HG03439 (cell line): ENCODE results near the gene KIF23.
"Not testable (repeated sequence)": the region's sequence is repeated elsewhere in the genome, so short reads cannot be mapped to it uniquely, and the experiment has no call there.

Source experiments
- ATAC-seq: cut with Tn5 transposase; IDR thresholded peaks from one replicate; pipeline ENCODE4 v1.9.1; 2021; ENCODE audit warnings: mild to moderate bottlenecking, moderate library complexity; ENCODE audit not compliant: unreplicated experiment

Gene KIF23

DNA sequence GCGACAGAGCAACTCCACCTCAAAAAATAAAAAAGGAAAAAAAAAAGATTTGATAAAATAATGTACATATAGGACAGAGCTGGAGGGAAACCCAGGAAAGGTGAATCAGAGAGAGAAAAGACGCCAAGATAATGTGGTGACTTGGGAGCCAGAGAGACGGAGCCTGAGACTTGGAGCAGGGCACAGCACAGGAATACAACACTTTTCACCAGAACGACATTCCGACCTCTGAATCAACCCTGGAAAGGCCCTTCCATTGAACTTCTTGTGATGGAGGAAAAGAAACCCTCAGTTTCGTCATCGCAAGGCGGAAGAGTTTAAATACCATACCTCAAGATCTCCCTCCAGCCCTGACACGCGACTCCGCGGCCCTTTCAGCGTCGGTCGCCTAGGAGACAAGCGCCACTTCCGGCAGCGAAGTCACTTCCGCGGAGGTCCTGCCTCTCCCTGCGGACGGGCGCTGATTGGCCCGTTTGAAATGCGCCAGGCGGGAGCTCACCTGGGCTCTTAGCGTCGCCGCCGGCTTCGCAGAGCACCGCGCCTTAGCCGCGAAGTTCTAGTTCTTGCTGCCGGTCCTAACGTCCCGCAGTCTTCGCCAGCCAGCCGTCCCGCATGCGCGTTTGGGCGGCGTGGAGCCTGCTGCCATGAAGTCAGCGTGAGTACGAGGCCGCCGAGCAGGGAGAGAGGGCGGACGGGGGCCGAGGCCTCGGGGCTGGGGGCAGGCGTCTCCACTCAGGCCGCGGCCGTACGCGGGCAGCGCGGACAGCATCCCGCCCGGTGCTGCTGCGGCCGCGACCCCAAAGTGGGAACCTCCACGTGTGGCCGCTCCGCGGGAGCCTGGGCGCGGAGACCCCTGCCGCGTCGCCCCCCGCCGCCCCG, at the start of gene KIF23:
KIF23 (plus strand) TSS at position 528 of the 879 bp plus-strand sequence; CDS start at position 645, 117 bp downstream.
- peak; percentile 91 for ATAC-seq

DNA sequence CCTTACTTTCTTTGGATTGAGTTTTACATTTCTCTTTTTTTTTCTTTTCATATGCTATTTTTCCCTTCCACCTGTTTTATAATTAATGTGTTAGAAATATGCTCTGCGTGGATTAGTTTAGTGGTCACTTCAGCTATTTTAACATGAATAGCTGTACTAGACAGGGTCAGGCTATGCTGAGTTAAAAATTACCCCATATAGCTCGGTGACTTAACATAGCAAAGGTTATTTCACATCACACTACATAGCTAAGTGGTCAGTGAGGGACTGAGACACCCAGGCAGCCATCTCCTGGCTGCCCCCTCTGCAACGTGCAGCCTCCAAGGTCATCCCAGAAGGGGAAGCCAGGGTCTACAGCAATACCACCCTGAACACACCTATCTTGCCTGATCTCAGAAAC, 46.9 kb upstream of the KIF23 start:
- no peak for ATAC-seq

DNA sequence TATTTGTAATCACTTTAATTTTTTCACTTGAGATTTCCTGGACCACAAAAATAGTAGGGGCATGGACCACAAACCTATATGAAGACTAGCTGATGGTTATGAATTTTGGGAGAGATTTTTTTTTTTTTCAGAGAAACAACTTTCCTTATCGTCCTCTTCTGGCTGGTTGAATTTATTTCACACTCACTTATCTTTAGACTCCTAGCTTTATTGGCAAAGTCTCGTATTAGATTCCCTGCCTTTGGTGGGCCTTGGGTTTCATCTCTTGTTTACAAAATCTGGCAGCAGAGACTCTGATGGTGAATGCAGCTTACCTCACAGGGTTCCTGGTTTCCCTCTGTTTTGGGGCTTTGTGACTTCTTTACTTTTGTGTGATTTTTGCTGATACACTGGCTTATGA, 44.5 kb upstream of the KIF23 start:
- no peak for ATAC-seq

DNA sequence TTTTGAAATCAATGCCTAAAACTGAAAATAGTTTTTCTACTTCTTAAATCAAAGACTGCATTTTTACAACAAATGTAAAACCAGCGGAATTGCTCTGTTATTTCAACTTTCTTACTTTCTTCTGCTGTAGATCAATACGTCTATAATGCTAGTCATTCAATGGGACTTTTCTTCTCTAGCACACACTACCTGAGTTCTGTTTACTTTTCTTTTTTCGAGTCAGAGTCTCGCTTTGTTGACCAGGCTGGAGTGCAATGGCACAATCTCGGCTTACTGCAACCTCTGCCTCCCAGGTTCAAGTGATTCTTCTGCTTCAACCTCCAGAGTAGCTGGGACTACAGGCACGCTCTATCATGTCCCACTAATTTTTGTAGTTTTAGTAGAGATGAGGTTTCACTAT, 40.7 kb upstream of the KIF23 start:
- no peak for ATAC-seq

DNA sequence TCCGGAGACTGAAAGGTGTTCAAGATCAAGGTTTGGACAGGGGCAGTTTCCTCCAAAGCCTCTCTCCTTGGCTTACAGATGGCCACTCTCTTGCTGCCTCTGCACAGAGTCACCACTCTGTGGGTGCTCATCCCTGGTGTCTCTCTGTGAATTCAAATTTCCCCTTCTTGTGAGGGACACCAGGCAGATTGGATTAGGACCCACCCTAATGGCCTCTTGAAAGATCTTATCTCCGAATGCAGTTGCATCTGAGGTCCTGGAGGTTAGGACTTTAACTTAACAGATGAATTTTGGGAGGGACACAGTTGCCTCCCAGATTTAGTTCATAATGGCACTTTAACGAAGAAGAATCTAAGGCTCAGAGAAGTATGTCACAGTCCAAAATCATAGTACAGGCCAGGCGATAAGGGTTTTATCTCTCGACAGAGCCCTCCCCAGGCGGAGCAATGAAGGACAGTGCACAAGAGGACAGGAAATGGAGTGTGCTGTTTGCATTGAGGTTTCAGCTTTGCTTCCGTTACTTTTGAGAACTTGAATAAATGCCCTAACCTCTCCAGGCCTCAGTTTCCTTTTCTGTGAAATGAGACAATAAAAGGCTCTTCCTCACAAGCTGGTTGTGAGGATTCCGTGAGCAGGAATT, 38.9 kb upstream of the KIF23 start:
- ATAC-seq = no peak

DNA sequence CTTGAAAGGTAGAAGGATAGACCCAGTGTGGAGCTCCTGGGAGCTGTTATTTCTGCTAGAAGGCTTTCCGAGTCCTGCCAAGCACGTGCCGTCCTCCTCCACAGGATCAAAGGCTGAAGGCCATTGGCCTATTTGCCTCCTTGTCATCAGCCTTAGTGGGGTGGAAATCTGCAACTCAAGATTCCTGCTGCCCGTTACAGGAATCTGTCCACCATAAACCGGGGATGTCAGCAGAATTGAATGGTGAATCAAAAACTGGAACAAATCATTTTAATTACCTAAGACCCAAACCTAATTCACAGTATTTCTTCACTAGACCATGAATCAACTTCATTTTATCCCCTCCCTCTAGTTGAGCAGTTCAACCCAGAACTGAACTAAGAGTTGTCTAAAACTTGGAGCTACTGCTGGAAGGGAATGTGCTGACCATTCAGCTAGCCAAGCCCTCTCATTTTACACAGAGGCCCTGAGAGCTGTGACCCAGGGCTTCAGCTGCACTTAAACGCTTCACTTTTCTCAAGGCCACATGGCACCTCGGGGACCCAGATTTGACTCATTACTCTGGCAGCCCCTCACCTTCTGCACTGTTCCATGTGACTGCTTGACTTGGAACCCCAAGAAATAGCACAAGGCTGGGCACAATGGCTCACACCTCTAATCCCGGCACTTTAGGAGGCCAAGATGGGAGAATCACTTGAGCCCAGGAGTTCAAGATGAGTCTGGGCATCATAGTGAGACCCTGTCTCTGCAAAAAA, 36.8 kb upstream of the KIF23 start:
- no peak for ATAC-seq

DNA sequence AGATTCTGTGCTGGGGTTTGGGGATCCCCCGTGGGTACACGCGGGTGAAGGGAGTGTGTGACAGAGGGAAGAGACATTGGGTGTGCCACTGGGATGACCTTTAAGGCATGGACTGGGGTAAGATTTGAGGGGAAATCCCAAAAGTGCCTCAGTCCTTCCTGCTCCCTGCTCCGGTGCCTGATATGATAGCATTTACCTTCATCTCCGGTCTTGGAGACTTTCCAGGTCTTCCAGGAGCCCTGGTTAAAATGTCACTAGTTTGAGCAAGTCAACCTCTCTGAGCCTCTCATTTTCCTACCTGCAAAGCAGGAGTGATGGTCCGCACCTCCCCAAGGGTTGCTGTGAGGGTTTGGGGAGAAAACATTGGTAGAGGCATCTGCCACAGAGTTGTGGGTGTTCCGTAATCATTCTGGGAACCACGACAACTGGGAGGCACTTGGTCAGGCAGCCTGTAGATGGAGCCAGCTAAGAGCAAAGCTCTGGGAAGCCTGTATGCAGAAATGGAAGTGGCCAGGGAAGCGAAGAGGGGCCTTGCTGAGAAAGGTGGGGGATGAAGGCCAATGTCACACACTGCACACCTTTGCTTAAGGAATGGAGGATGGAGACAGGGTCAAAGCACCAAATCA, 33.9 kb upstream of the KIF23 start:
- ATAC-seq = no peak

DNA sequence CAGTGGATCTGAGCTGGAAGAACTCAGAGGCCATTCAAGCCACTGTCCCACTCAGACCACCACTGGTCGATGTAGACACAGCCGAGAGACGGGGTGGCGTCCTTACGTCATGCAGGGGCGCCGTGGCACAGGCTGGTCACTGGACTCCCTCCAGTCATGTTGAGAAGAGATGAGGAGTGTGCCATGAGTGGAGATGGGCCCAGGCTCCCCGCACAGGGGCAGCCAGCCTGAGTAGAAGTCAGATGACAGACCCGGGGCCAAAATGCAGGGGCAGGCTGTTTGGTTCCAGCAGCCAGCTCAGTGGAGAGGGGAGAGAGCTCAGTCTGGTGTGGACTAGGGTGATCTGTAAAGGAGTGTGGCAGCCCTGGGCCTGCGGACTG, 33.4 kb upstream of the KIF23 start:
- ATAC-seq = no peak

DNA sequence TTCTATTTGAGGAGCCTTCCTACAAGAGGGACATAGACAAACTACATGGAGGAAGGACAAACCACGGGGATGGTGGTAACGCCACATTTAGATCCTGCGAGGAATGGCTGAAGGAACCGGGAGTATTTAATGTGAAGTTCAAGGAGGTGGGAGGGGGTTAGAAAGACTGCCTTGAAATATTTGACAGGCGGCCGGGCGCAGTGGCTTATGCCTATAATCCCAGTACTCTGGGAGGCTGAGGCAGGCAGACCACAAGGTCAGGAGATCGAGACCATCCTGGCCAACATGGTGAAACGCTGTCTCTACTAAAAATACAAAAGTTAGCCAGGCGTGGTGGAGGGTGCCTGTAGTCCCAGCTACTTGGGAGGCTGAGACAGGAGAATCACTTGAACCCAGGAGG, 32.0 kb upstream of the KIF23 start:
- not testable (repeated sequence) for ATAC-seq

DNA sequence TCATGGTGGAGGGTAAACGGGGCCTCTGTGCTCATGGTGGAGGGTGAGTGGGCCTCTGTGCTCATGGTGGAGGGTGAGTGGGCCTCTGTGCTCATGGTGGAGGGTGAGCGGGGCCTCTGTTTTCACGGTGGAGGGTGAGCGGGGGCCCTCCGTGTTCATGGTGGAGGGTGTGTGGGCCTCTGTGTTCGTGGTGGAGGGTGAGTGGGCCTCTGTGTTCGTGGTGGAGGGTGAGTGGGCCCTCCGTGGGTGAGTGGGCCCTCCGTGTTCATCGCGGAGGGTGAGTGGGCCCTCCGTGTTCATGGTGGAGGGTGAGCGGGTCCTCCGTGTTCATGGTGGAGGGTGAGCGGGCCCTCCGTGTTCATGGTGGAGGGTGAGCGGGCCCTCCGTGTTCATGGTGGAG, 30.1 kb upstream of the KIF23 start:
- ATAC-seq = not testable (repeated sequence)

DNA sequence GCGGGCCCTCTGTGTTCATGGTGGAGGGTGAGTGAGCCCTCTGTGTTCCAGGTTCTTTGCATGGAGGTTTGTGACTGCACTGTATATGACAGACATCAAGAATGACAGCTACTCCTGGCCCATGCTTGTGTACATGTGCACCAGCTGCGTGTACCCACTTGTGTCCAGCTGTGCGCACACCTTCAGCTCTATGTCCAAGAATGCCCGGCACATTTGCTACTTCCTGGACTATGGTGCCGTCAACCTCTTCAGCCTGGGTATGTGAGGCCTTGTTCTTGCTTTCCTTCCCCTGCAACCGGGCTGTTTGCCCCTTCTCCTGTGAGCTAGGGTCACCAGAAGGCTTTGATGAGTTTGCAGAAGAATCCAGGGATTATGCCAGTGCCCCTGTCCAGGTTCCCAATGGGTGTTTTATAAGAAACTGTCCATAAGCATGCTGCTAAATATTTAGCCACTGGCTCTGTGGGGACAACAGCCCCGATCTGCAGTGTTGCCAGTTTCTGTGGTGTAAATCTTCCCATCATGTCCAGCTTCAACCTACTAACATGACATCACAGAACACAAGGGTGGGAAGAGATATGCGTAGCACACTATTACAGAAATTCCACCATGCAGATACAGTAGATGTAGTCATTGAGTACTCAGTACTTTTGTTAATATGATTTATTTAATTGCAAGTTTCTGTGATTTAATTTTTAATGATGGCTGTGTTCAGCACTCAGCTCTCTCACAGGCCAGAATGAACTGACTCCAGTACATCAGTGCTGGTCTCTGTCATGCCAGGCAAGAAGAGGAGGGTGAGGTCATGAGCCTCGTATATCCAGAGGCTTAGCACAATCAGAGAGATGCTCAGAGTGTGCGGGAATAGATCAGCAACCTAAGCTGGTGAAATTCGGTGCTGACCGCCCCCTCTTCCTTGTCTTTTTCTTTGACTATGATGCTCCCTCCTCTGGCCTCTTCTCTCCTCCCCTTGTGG, 29.2 kb upstream of the KIF23 start:
- ATAC-seq = no peak

DNA sequence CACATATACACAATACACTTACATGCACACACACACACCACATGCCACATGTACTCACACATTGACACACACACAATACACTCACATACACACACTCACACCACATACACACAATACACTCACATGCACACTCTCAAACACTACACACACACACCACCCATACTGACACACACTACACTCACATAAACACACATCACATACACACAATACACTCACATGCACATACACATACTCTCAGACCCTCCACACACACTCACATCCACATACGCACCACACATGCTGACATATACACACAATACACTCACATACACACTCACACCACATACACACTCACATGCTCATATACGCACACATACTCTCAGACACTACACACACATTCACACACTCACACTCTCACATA, 28.3 kb upstream of the KIF23 start:
- ATAC-seq = no peak

DNA sequence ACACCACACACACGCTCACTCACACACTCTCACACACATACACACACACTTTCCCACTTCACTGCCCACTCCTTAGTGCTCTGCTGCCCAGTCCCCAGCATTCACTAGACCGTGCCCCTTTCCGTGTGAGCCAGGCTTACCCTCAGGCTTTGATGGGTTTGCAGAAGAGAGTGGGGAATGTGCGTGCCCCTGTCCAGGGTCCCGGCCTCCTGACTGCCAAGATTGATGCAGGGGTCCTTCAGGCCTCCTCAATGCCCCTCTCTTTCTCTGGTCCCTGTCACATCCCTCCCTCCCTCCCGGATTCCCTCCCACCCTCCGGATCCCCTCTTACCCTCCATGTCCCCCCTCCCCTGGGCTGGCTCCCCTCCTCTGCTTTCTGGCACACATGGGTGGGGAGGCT, 27.9 kb upstream of the KIF23 start:
- ATAC-seq = no peak

DNA sequence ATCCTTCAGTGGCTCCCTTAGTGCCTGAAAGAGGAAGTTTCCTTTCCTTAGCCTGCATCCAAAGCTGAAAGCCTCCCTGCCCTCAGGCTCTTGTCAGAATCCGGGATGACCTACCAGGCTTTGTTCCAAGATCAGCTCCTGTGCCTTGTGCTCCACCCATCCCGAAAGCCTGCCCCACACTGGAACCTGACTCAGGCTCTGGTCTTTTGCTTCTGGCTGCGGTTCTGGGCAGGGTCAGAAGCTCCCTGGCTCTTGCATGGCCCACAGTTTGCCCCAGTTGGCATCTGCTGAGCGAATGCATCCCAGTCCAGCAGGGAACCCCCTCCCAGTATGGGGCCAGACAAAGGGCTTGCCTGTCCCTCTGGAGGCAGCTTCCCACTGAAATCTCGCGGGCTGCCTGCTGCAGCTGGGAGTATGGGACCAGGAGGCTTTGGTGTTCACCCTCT, 25.9 kb upstream of the KIF23 start:
- ATAC-seq = no peak

DNA sequence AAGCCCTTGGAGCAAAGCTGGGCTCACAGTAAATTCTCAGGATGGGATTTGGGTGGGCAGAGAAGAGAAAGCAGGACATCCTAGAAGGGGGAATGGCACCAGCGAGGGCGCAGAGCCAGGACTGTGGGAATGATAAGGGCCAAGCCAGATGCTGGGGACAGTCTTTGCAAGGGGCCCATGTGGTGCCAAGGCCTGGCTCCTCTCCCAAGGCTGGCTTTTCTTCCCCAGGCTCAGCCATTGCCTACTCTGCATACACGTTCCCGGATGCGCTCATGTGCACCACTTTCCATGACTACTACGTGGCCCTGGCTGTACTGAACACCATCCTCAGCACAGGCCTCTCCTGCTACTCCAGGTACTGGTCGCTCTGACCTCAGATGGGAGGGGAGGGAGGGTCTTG, 24.7 kb upstream of the KIF23 start:
- no peak for ATAC-seq

DNA sequence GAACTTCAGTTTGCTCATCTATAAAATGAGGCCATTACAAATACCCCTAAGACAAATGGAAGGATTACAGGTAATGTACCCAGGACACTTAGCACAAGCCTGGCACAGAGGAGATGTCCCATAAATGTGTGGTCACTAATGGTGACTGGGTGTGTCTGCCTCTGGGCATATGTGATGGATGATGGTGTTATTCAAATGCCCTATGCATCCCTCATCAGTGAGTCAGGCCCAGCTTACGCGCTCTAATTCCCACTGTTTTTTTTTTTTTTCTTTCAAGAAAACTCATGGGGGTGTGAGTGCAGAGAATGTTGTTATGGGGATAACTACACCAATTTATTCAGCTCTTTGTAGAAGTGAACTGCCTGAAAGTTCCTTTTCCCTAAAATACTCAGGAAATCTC, 23.6 kb upstream of the KIF23 start:
- ATAC-seq = no peak

DNA sequence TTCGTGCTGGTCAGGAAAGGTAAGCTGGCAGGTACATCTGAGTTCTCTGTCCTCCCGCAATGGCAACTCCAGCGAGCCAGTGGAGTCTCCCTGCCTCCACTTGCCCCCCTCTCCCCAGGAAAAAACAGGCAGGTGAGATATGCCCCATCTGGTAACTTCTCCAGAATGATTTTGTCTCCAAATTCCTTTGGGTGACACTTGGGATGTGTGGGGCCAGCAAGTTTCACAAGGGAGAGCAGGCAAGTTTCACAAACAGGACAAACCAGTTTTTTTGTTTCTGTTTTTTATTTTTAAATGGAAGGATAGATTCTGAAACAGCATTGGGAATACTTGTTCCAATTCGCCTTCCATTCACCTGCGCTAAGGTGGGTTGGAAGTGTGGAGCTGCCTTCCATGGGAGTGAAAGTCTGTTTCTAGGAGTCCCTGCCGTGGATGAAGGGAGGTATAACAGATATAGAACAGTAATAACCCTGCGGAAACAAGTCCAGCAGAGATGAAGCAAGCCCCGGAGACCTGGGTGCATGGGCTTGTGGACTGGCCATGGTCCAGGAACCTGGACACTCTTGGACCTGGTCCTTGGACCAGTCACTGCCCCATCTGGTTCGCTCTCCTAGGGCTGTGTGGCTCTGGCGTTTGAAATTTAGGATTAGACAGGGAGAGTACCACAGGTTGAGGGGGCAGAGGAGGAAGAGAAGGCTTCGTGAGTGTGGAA, 22.9 kb upstream of the KIF23 start:
- ATAC-seq = no peak

DNA sequence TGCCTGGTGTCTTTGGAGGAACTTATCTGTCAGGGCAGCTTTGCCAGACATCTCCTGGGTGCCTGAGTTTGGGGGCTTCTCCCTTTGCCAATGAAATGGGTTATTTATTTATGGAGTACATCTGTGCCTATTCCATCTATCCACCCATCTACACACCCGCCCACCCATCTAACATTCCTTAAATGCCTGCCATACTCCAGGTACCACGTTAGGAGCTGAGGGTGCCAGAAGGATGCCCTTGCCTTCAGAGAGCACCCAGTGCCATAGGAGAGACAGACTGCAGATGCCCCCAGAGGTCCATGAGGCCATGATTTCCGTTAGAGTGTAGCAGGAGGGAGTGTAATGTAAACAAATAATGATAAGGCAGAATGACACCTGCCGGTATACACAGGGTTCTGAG, 21.8 kb upstream of the KIF23 start:
- no peak for ATAC-seq

DNA sequence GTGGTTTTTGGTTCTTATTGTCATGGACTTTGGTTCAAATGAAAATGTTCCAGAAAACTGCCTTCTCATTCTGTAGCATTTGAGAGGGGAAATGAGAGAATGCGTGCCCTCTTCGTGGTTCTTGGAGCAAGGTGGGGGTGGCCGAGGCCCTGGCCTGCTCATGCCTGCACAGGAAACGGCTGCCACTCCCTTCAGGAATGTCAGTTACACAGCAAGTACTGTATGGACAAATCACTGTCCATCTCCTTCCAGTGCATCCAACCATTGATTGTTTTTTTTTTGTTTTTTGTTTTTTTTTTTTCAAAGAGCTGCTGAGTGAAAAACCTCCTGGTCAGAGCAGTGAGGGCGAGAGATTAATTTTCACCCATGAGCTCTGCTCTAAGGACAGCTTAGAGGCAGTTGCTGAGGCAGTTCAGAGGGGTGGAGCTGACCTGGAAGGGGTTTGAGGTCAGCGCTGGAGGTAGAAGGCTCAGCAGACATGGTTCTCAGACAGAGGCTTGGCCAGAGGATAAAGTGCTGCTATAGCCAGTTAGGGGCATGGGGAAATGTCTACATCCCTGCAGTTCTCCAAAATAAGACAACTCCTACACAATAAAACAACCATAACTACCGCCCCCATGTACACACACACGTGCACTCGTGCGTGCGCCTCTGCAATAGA, 20.2 kb upstream of the KIF23 start:
- ATAC-seq = no peak
